Measurements from ENCODE around the gene AXIN1.

AXIN1 gene

GRCh38 chr16:247027-247426 is 105.5 kb downstream of the AXIN1 start:
- in situ Hi-C loops (cut with MboI; ENCODE audit: low sequenced_read_pairs), result no loop called here

DNA sequence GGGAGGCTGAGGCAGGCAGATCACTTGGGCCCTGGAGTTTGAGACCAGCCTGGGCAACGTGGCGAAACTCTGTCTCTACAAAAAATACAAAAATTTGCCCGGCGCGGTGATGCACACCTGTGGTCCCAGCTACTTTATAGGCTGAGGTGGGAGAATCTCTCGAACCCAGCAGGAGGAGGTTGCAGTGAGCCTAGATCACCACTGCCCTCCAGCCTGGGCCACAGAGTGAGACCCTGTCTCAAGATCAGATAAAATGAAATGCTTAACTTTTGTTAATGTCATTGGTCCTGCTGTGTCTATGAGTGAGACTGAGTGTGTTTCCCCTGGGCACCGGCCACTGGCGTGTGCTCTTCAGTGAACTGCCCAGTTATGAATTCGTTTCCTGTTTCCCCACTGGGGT is 107.4 kb downstream of the AXIN1 start:
- in situ Hi-C loops (cut with MboI; ENCODE audit: low sequenced_read_pairs), result no loop called here

DNA sequence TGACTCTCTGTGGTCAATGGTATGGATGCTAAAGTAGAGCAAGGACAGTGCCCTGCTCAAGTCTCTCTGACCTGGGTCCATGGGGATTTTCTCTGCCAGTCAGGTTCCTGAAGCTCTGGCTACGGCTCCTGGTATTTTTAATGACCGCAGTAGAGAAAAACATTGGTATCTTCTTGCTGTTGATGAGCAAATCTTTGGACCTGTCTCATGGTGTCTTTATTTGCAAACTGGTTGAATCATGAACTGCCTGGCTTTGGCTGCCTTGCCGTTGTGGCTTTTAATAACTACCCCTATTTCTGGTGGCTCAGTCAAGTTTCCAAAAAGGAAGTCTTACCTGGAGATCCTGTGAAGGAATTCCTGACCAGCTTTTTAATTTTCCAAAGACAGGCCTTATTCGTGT is 109.2 kb downstream of the AXIN1 start:
- in situ Hi-C loops (cut with MboI; ENCODE audit: low sequenced_read_pairs), result no loop called here

- in situ Hi-C loops (cut with MboI; ENCODE audit: low sequenced_read_pairs), result no loop called here
Observed at GRCh38 chr16:242281-242680, 110.2 kb downstream of the AXIN1 start.

GRCh38 chr16:240559-240958 is 112.0 kb downstream of the AXIN1 start:
- in situ Hi-C loops (cut with MboI; ENCODE audit: low sequenced_read_pairs), result no loop called here

- in situ Hi-C loops (cut with MboI; ENCODE audit: low sequenced_read_pairs), result no loop called here
Observed at GRCh38 chr16:239948-240277, 112.6 kb downstream of the AXIN1 start.

Measured in hTERT RPE-1 (cell line).